Endothelial cell of umbilical vein (primary cell): Measurements from ENCODE around the gene EVX2. TPM values are rescaled to one million over a fixed set of nuclear protein-coding genes. Genes with fewer than 3 reads are reported as not detected.

Experiments used
- BruUV-seq: library from RNA; stranded (reverse); fragments of 400-500 nt; replicated peaks from 2 replicates; lab custom pipeline; 2021; lab: Mats Ljungman, UMichigan
- CTCF ChIA-PET: fragments of 300-600, 350-600 bp; sonication (Branson Sonifier 250); formaldehyde crosslinking; loops from one replicate; lab custom pipeline; 2021; ENCODE audit warnings: antibody characterized with exemption, inconsistent platforms; lab: Charles Lee
- POLR2A ChIA-PET: fragments of 300-600, 350-600 bp; sonication (Branson Sonifier 250); formaldehyde crosslinking; loops from one replicate; lab custom pipeline; 2021; ENCODE audit warnings: antibody characterized with exemption, inconsistent platforms; lab: Charles Lee
- DNase-seq: peaks from one replicate; pipeline ENCODE4 v3.0.0-alpha.2; 2011; ENCODE audit warnings: low read depth, low spot score
- FAIRE-seq: peaks from 2 replicates; lab custom pipeline; 2011; peaks lifted over from hg19 to GRCh38; lab: Jason Lieb, UNC
- H2AFZ ChIP-seq: 2 replicates; pipeline ENCODE4 v1.6.0; 2012; ENCODE audit warnings: low read depth, low read length, control low read depth, inconsistent platforms
- H3K27ac ChIP-seq: 2 replicates; pipeline ENCODE4 v1.5.1; 2011; ENCODE audit warnings: low read depth, mild to moderate bottlenecking, control low read depth, low read length, moderate library complexity; ENCODE audit not compliant: insufficient read depth
- H3K27me3 ChIP-seq, 2 experiments: 2 replicates each; pipeline versions ENCODE4 v1.6.0 to v1.6.1; 2011; ENCODE audit warnings: low read length in 2 of 2, mixed read lengths in 1 of 2; ENCODE audit not compliant: control insufficient read depth in 2 of 2, insufficient read depth in 2 of 2
- H3K36me3 ChIP-seq, 2 experiments: 2 replicates in 1 of 2; 3 replicates in 1 of 2; pipeline ENCODE4 v1.5.1; 2011; ENCODE audit warnings: low read length in 2 of 2, mild to moderate bottlenecking in 1 of 2, moderate library complexity in 1 of 2; ENCODE audit not compliant: control insufficient read depth in 2 of 2, insufficient read depth in 2 of 2; ENCODE audit errors: extremely low read depth in 1 of 2
- H3K4me1 ChIP-seq: 3 replicates; pipeline ENCODE4 v1.5.1; 2011; ENCODE audit warnings: mild to moderate bottlenecking, low read length; ENCODE audit not compliant: control insufficient read depth, insufficient read depth; ENCODE audit errors: extremely low read depth
- H3K4me2 ChIP-seq: 2 replicates; pipeline ENCODE4 v1.6.1; 2011; ENCODE audit warnings: low read length, control low read depth, mixed read lengths; ENCODE audit not compliant: insufficient read depth
- H3K4me3 ChIP-seq, 3 experiments: fragments of 200-600 bp in 1 of 3; sonication (generic), shearing (Covaris generic) in 1 of 3; replicated peaks in 1 of 3; 2 replicates each; pipeline ENCODE4 v1.5.1; 2011 to 2016; ENCODE audit warnings: control low read depth in 3 of 3, low read length in 3 of 3, mild to moderate bottlenecking in 2 of 3, inconsistent platforms in 1 of 3, low read depth in 1 of 3, moderate library complexity in 1 of 3; ENCODE audit not compliant: insufficient read depth in 1 of 3
- H3K79me2 ChIP-seq: 2 replicates; pipeline ENCODE4 v1.6.0; 2012; ENCODE audit warnings: low read length, inconsistent platforms; ENCODE audit not compliant: control insufficient read depth, insufficient read depth
- H3K9ac ChIP-seq: replicated peaks from 2 replicates; pipeline ENCODE3; 2011; ENCODE audit warnings: low read length, control low read depth; ENCODE audit not compliant: insufficient read depth; ENCODE audit errors: extremely low read depth
- H3K9me1 ChIP-seq: replicated peaks from 3 replicates; pipeline ENCODE4 v1.6.0; 2011; ENCODE audit warnings: mild to moderate bottlenecking, low read length; ENCODE audit not compliant: control insufficient read depth, insufficient read depth; ENCODE audit errors: extremely low read depth
- H3K9me3 ChIP-seq: replicated peaks from 2 replicates; pipeline ENCODE4 v1.5.1; 2012; ENCODE audit warnings: low read length, inconsistent platforms; ENCODE audit not compliant: control insufficient read depth, insufficient read depth
- H4K20me1 ChIP-seq: replicated peaks from 2 replicates; pipeline ENCODE3; 2011; ENCODE audit warnings: mild to moderate bottlenecking, low read length; ENCODE audit not compliant: control insufficient read depth, insufficient read depth; ENCODE audit errors: extremely low read depth
- CTCF ChIP-seq, 2 donors: IDR thresholded peaks; 1 replicate in 1 of 2; 2 replicates in 1 of 2; pipeline ENCODE4 v1.5.1; 2011; ENCODE audit warnings: low read length in 2 of 2, mild to moderate bottlenecking in 2 of 2, moderate library complexity in 2 of 2, control low read depth in 1 of 2, inconsistent platforms in 1 of 2, low read depth in 1 of 2; ENCODE audit not compliant: insufficient read depth in 1 of 2; ENCODE audit errors: extremely low read depth in 1 of 2
- EZH2 ChIP-seq: IDR thresholded peaks from 2 replicates; pipeline ENCODE4 v1.6.1; 2012; ENCODE audit warnings: borderline replicate concordance, low read depth, mild to moderate bottlenecking, moderate library complexity, low read length, inconsistent platforms; ENCODE audit not compliant: severe bottlenecking
- JUN ChIP-seq: IDR thresholded peaks from 2 replicates; pipeline ENCODE4 v1.6.1; 2011; ENCODE audit warnings: borderline replicate concordance, low read depth; ENCODE audit not compliant: insufficient read length, insufficient read depth
- MAX ChIP-seq: IDR thresholded peaks from 2 replicates; pipeline ENCODE4 v1.6.1; 2011; ENCODE audit not compliant: insufficient read depth, insufficient read length
- MYC ChIP-seq: IDR thresholded peaks from one replicate; pipeline ENCODE4 v1.6.1; 2011; ENCODE audit warnings: mild to moderate bottlenecking, low read depth, low read length
- POLR2AphosphoS5 ChIP-seq: IDR thresholded peaks from 2 replicates; pipeline ENCODE4 v1.6.1; 2012; ENCODE audit warnings: low read depth, mild to moderate bottlenecking, control low read depth, low read length, moderate library complexity; ENCODE audit not compliant: insufficient read depth
- dilution Hi-C: fragments of 300-500 bp; cut with MboI; formaldehyde crosslinking; loops from one replicate; pipeline ENCODE4 v1.15.0; 2019; ENCODE audit warnings: low sequenced_read_pairs; ENCODE audit not compliant: extremely low pct_ligation_motif_present
- intact Hi-C: fragments of 100-400 bp; cut with micrococcal nuclease; formaldehyde crosslinking; loops from one replicate; pipeline ENCODE4 v1.10.0; 2022
- polyA plus RNA-seq, 4 experiments: library from polyadenylated mRNA; depleted of rRNA in 3 of 4; stranded (reverse) in 3 of 4; unstranded in 1 of 4; fragments of >200 nt; gene quantifications; 2 replicates each; pipeline versions ENCODE4 v1.2.1 to v1.2.3, GENCODE V29; 2011 to 2012; ENCODE audit warnings: missing spikeins in 1 of 4
- total RNA-seq: library from RNA; stranded (reverse); gene quantifications from 2 replicates; pipeline ENCODE4 v1.2.3, GENCODE V29; 2021

The EVX2 gene
- total and polyA plus RNA-seq, 2 donors (not counting 3 experiments of a cell fraction or from before 2014, with no cell fraction given) = not detected

DNA sequence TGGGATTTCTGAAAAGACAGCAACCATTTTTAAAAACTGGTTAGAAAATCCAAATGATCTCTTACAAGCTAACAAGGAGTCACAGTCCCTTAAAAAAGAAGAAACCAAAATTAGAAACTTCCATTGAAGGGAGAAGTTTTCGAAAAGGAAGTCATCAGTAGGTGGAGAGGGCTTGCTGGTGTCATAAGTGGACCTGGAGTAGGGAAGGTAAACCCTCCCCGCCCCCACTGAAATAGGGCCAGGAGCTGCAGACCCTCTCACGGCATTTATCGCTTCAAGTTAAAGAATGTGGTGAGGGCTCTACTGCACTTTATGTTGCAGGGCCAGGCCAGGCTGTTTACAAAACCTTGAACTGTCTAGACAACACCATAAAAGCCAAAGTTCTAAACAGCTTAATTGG is 26.2 kb upstream of the EVX2 start:
- H3K36me3 ChIP-seq = no peaks in the 10 kb centered on the region
- H3K79me2 ChIP-seq = no peaks in the 10 kb centered on the region
- POLR2A ChIA-PET = no interaction called here
- BruUV-seq = no TSS peak
- H3K4me2 ChIP-seq = no peak overlapping the region
- DNase-seq (no peak), FAIRE-seq (no peak)
- H3K27ac ChIP-seq = no peak overlapping the region
- TF ChIP-seq EZH2 (no peak), CTCF (IDR thresholded peaks at IDR 0.05; ENCODE audit: extremely low read depth in 1 of 2, insufficient read depth in 1 of 2, low read depth in 1 of 2, low read length in 2 of 2) (no peak), MAX (no peak), MYC (no peak), JUN (no peak), POLR2AphosphoS5 (no peak)
- no peak overlapping the region for H3K4me3 ChIP-seq
- H4K20me1 ChIP-seq = no peaks in the 10 kb centered on the region
- H3K9ac ChIP-seq = no peak overlapping the region
- intact Hi-C loops = no loop called here
- CTCF ChIA-PET = interaction anchor here (0.7 to 4.3 kb wide), 11 partner anchors 8 to 1410 kb away, joined by 3 to 24 read pairs (median 15); partner anchors contain the start of gene HOXD9
- no peaks in the 10 kb centered on the region for H3K9me1 ChIP-seq
- H3K27me3 ChIP-seq = peaks cover 83 to 96% of the 10 kb centered on the region in 2 experiments
- dilution Hi-C loops = no loop called here
- no peak overlapping the region for H2AFZ ChIP-seq
- no peaks in the 10 kb centered on the region for H3K4me1 ChIP-seq
- no peaks in the 10 kb centered on the region for H3K9me3 ChIP-seq
